ENCODE results near the gene RGS3. TPM values are rescaled to one million over a fixed set of nuclear protein-coding genes. Genes with fewer than 3 reads are reported as not detected.

RGS3 gene
- total RNA-seq, 1 donor from 2014 or later, result 122 TPM

DNA sequence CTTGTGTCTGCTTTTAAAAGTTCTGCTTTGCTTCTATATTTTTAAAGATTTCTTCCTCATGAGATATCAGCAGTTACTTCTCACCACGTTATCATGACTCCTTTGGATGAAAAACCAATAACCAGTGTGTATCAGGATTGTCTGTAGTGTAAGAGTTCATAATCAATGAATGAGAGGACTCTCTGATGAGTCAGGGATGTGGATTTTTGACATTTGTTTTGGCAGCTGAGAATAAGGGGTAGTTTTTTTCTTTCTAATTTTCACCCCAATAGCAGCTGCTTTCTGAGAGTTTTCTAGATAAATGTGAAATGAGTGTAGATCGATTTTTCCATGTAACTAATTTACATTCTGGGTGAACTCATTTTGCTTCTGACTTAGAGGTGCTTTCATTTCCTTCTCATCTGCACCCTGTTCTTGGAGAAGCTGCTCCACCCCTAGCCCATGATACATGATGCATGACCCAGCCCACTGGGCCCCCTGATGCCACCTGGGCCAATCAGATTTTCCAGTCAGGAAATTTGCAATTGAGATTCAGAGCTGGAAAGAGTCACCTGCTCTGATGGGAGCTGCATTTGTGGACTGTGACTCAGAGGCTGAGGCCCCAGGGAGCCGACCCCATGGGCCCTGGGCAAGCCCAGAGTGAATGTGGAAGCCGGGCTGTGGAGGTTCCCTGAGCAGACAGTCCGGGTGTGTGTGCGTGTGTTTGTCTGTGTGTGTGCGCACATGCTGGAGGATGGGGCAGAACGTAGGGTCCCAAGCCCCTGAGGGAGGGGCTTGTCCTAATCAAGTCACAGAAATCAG lies 159.3 kb downstream of the RGS3 start:
- Mint-ChIP-seq H3K27ac (peak overlapping the region; percentile 96), H3K4me3 (peak overlapping the region; percentile 52), H3K36me3 (ENCODE audit: low read depth) (no peaks in the 10 kb centered on the region), H3K27me3 (no peaks in the 10 kb centered on the region), H3K9me3 (no peaks in the 10 kb centered on the region), H3K4me1 (peaks cover 44% of the 10 kb centered on the region)
- intact Hi-C loops (cut with micrococcal nuclease), result loop anchor here (1.0 to 2.0 kb wide), 7 partner anchors 7 to 110 kb away; no protein-coding TSS in a partner anchor
- DNase-seq, result peak; percentile 78

DNA sequence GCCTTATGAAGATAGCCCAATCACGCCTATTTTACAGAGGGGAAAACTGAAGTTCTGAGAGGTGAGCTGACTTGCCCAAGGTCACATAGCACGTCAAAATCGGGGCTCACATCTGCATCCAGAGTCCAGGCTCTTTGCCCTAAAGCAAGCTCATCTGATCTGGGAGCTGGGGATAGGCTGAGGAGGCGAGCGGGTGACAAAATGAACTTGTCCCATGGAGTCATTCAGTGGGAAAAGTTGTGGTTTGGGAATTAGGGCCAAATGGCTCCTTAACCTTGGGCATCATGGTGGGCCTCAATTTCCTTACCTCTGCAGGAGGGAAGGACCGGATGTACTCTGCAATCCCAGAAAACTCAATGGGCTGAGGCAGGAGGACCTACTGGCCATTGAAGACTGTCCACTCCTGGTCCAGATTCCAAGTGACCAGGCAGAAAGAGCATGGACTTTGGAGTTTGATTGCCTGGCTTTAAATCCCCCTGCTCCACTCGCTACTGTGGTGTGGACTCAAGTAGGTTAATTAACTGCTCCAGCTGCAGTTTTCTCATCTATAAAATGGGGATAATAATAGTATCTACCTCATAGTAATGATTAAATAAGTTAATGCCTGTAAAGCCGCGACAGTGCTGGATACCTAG lies 160.4 kb downstream of the RGS3 start:
- no peaks in the 10 kb centered on the region for H3K9me3 Mint-ChIP-seq
- H3K4me1 Mint-ChIP-seq, result peaks cover 38% of the 10 kb centered on the region

DNA sequence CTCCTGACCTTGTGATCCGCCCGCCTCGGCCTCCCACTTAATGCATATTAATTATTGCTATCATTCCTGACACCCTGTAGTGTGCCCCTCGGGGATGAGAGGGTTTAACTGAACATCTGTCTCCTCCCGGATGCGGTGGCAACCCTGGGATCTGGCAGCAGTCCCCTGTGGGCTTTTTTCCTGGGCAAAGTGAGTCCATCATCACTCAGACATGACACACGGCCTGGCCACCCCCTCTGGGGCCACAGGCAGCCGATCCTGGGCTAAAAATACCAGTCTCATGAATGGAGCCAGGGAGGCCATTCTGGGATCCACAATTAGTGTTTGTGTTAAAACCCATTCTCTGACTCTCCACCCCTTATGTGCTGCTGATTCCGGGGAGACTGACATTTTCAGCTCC lies 161.2 kb downstream of the RGS3 start:
- Mint-ChIP-seq H3K9me3 (no peaks in the 10 kb centered on the region), H3K27me3 (no peaks in the 10 kb centered on the region), H3K36me3 (ENCODE audit: low read depth) (no peaks in the 10 kb centered on the region), H3K27ac (peak overlapping the region; percentile 50), H3K4me3 (no peak overlapping the region), H3K4me1 (peaks cover 32% of the 10 kb centered on the region)
- DNase-seq, result no peak
- intact Hi-C loops (cut with micrococcal nuclease), result no loop called here

More for the DNA sequence above, 160.4 kb downstream of the RGS3 start:
- Mint-ChIP-seq H3K27ac (peak overlapping the region; percentile 96), H3K4me3 (no peak overlapping the region), H3K36me3 (ENCODE audit: low read depth) (no peaks in the 10 kb centered on the region), H3K27me3 (no peaks in the 10 kb centered on the region)
- no peak for DNase-seq
- intact Hi-C loops (cut with micrococcal nuclease), result loop anchor here (1.0 to 2.0 kb wide), 4 partner anchors 9 to 67 kb away; no protein-coding TSS in a partner anchor

DNA sequence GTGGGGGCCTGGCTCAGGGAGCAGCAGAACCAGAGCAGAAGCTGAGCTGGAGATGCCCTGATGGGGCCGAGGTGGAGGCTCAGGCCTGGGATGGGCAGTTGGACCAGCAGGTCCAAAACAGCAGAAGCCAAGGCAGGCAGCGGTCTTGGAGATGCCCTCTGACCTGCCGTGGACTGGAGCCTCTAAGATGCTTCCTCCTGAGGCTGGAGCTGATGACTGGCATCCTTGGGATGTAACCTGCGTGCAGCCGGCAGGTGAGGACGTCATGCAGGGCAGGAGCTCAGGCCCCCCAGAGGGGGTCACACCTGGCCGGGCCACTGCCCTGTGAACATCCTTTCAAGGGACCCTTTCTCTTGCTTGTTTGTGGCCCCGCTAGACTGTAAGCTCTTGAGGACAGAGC lies 162.0 kb downstream of the RGS3 start:
- Mint-ChIP-seq H3K27me3 (no peaks in the 10 kb centered on the region), H3K27ac (no peak overlapping the region), H3K36me3 (ENCODE audit: low read depth) (no peaks in the 10 kb centered on the region), H3K4me1 (peaks cover 29% of the 10 kb centered on the region), H3K4me3 (no peak overlapping the region), H3K9me3 (no peaks in the 10 kb centered on the region)
- DNase-seq, result no peak
- intact Hi-C loops (cut with micrococcal nuclease), result no loop called here

DNA sequence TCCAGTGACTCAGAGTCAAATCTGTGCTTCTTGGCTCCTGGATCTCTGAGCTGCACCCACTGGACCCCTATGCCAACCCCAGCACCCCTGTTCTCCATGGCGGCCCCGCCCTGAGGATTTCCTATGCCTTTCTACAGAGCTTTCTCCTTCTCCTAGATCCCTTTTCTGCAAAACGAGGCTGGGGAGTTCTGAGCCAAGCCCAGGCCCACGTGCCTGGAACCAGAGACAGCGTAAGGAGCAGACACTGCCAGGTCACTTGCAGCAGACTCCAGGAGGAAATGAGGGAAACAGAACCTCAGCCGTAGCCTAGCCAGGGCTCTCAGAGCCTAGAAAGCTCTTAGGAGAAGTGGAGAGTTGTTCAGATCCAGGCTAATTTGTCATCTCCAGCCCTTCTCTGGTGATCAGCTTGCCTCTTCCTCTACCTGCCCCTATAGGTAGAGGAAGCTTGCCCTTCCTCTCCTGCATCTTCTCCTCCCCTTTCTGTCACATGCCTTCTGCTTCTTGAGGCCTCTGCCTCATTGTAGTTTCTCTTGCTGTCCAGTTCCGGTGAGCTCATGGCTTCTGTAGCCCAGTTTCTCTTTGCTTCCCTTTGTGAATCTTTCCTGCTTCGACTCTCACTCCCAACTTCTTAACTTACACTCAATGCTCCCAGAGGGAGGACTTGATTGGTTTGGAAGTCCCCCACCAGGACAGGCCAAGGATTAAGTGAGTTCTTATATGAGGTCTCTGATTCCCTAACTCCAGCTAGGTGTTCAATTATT lies 163.4 kb downstream of the RGS3 start:
- peaks cover 17% of the 10 kb centered on the region for H3K4me1 Mint-ChIP-seq
- DNase-seq, result no peak
- no peak overlapping the region for H3K27ac Mint-ChIP-seq
- H3K36me3 Mint-ChIP-seq (ENCODE audit: low read depth), result no peaks in the 10 kb centered on the region
- intact Hi-C loops (cut with micrococcal nuclease), result no loop called here
- no peak overlapping the region for H3K4me3 Mint-ChIP-seq
- H3K27me3 Mint-ChIP-seq, result no peaks in the 10 kb centered on the region
- no peaks in the 10 kb centered on the region for H3K9me3 Mint-ChIP-seq

DNA sequence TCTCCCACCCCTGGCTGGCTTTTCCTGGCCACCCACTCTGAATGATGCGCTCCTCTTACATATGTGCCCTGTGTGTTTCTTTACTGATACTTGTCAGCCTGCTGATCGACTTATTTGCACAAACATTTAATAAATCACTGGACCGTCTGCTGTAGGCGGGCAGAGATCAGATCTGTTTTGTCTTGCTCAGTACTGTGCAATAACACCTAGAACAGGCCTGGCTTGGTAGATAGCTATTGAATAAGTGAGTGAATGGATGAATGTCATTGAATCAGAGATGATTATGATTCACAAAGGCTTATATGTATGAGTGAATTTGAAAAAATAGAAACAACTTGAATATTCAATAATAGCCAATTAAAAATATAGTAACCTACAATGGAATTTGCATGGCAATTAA lies 165.1 kb downstream of the RGS3 start:
- DNase-seq, result no peak
- H3K36me3 Mint-ChIP-seq (ENCODE audit: low read depth), result no peaks in the 10 kb centered on the region
- no peaks in the 10 kb centered on the region for H3K27me3 Mint-ChIP-seq
- no peaks in the 10 kb centered on the region for H3K9me3 Mint-ChIP-seq
- peaks cover 8% of the 10 kb centered on the region for H3K4me1 Mint-ChIP-seq
- peak overlapping the region; percentile 5 for H3K27ac Mint-ChIP-seq
- intact Hi-C loops (cut with micrococcal nuclease), result no loop called here
- H3K4me3 Mint-ChIP-seq, result no peak overlapping the region

DNA sequence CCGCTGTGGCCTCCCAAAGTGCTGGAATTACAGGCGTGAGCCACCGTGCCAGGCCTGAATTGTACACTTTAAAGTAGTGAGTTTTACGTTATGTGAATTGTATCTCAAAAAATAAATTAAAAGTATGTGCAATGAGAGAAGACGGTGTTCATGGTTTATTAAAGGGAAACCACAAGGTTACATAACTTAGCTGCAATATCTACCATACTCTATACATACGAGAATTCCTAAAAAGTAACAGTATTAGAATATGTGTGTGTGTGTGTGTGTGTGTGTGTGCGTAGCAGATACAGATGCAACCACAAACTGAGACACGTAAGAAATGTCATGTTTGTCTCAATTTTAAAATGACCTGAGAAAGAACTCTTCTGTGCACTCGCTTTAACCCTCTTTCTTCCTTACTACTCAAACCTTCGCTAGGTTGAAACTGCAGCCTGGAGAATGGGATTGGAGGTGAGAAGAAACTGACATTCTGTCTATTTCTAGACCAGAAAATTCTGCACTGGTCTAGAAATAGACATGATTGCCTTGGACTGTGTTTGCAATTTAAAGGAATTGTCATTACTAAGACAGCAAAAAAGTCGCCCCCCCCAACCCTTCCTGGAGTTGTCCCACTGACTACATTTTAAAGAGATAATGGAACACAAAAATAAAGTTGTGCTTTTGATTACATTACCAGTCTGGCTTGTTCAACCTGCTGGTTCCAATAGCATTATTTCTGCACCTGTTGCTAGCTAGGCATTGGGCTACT lies 167.0 kb downstream of the RGS3 start:
- Mint-ChIP-seq H3K4me3 (no peak overlapping the region), H3K9me3 (no peaks in the 10 kb centered on the region), H3K36me3 (ENCODE audit: low read depth) (no peaks in the 10 kb centered on the region), H3K4me1 (peaks cover 3% of the 10 kb centered on the region), H3K27me3 (no peaks in the 10 kb centered on the region), H3K27ac (no peak overlapping the region)
- DNase-seq, result no peak
- intact Hi-C loops (cut with micrococcal nuclease), result no loop called here

DNA sequence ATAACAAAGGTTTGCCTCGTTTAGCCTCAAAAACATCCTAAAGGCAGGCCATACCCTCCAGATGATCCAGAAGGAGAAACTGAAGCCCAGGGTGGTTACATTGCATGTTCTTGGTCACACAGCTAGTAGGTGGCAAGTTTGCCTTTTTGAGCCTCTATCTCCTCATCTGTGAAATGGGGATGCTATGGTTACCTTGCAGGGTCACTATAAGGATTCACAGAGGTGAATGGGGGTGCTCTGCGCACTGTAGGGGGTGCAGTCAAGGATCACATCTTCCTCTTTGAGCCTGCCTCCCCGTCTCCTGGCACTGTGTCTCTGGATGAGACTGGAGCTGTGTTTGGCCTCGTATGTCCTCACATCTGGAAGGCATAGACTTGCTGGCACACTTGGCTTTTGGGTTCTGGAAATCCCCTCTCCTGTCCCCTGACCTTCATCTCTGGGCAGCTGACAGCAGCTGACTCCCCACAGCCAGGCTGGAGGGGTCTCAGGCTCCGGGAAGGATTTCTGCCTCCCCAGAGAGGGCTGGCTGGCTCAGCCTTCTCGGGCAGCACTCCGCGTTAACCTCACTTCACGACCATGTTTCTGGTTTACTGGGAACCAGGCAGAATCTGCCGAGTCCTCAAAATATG lies 167.7 kb downstream of the RGS3 start:
- peaks cover 3% of the 10 kb centered on the region for H3K4me1 Mint-ChIP-seq
- no peak overlapping the region for H3K27ac Mint-ChIP-seq
- H3K9me3 Mint-ChIP-seq, result no peaks in the 10 kb centered on the region
- no peaks in the 10 kb centered on the region for H3K36me3 Mint-ChIP-seq (ENCODE audit: low read depth)
- intact Hi-C loops (cut with micrococcal nuclease), result no loop called here
- no peak for DNase-seq
- no peak overlapping the region for H3K4me3 Mint-ChIP-seq
- H3K27me3 Mint-ChIP-seq, result no peaks in the 10 kb centered on the region

DNA sequence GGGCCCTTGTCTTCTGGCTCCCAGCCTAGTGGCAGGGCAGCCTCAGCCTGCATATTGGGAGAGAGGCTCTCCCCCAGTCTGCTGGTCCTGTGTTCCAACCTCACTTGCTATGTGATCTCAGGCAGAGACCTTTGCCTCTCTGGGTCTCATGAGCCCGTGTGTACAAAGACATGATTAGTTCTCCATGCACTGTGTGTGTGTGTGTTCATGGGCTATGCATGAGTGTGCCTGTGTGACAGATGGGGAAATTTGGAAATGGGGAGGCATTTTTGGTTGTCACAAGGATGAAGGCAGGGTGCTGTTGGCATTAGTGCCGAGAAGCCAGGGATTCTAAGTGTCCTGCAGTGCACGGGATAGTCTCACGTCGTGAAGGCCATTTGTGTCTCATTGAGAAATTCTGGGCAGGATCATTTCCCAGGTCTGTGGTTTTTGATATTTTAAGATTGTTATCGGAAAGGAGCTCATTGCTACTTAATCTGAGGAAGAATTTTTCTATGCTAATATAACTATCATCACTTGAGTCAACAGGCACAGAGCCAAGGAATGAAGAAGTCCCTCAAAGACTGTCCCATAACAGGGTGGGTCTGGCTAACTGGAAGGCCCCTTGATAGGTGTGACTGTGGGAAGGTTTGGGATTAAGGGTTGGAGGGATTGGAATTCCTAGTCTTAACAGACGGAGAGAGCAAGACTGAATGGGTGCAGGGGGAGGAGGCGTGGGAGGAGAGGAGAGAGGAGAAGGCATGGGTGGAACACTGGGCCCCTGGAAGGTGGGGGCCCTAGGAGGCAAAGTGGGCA lies 168.5 kb downstream of the RGS3 start:
- intact Hi-C loops (cut with micrococcal nuclease), result no loop called here
- DNase-seq, result no peak
- Mint-ChIP-seq H3K36me3 (ENCODE audit: low read depth) (no peaks in the 10 kb centered on the region), H3K4me3 (no peak overlapping the region), H3K9me3 (no peaks in the 10 kb centered on the region), H3K27me3 (no peaks in the 10 kb centered on the region), H3K27ac (no peak overlapping the region), H3K4me1 (peaks cover 3% of the 10 kb centered on the region)

DNA sequence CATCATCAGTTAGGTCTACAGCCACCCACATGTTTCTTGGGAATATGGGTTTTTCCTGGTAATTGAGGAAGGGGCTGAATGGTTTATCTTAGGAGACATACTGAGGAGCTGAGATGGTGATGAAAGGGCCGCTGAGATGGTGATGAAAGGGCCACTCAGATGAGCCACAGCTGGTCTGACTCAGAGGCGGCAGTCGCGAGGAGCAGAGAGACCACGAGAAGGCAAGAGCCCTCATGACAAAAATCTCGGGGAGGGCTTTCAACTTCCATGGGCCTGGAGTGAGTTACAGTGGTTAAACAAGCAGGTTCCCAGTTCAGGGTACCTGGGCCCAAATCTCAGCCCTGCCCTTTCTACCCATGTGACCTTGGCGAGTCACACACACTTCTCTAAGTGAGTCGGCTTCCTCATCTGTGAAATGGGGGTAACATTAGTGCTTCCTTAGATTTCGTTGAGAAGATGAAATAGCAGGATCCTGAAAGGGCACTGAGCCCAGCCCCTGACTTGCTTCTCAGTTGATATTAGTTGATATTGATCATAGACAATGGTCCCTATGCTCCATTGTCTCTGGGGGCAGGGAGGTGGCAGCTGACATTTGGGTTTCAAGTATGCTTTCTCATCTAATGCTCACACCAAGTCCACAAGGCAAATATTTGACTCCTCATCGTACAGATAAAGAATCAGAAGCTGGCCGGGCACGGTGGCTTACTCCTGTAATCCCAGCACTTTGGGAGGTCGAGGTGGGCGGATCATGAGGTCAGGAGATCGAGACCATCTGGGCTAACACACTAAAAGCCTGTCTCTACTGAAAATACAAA lies 169.5 kb downstream of the RGS3 start:
- no peaks in the 10 kb centered on the region for H3K36me3 Mint-ChIP-seq (ENCODE audit: low read depth)
- no peak for DNase-seq
- intact Hi-C loops (cut with micrococcal nuclease), result no loop called here
- H3K27ac Mint-ChIP-seq, result no peak overlapping the region
- H3K27me3 Mint-ChIP-seq, result no peaks in the 10 kb centered on the region
- no peak overlapping the region for H3K4me3 Mint-ChIP-seq
- H3K9me3 Mint-ChIP-seq, result no peaks in the 10 kb centered on the region
- H3K4me1 Mint-ChIP-seq, result peaks cover 3% of the 10 kb centered on the region

DNA sequence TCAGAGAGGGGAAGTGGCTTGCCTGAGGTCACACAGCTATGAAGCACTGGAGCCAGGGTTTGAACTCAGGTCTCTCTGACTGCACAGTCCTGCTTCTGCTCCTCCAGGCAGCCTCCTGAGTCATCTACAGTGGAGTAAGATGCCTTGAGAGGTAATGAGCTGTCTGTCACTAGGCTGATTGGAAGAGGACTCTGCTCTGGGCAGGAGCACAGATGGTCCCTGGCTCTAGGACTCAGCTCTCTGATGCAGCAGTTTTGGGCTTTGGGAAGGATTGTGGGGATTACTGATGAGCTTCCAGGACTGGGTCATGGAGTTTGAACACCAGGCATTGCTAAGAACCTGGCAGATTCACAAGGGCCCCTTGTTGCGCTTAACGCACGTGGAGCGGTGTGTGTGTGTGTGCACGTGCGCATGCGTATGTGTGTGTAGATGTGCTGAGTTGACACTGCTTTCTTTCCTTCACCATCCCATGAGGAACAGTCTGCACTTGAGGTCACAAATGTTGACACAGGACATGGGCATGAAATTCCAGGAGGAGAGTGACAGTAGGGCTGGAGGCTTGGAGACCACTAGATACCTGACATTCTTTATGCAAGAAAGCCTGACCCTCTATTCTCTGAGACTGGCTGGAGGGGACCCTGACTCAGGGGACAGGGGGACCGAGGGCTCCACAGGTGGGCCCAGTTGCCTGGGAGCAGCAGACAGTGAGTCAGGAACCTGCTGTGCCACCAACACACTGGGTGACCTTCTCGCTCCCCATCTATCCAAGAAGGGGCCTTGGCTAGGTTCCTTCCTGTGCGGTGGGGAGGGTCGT lies 170.5 kb downstream of the RGS3 start:
- Mint-ChIP-seq H3K27me3 (no peaks in the 10 kb centered on the region), H3K4me1 (peaks cover 3% of the 10 kb centered on the region), H3K27ac (no peak overlapping the region), H3K4me3 (no peak overlapping the region), H3K36me3 (ENCODE audit: low read depth) (no peaks in the 10 kb centered on the region), H3K9me3 (no peaks in the 10 kb centered on the region)
- DNase-seq, result no peak
- intact Hi-C loops (cut with micrococcal nuclease), result no loop called here
